Measurements from ENCODE around the gene PPP5C. TPM values are rescaled to one million over a fixed set of nuclear protein-coding genes. Genes with fewer than 3 reads are reported as not detected.
A peak's percentile ranks its signal among the peaks of the same experiment; 100 is the strongest.

The PPP5C gene
- total and polyA plus RNA-seq, 9 of the 15 experiments (the other 6 are each of a cell fraction or from before 2014, with no cell fraction given), result 1.9 to 166 (median 108) TPM

- TF ChIP-seq RNF219 (CRISPR knock-in tag; IDR thresholded peaks at IDR 0.05) (no peak), ZNF512 (tag; IDR thresholded peaks at IDR 0.05) (no peak), RBM17 (IDR thresholded peaks at IDR 0.05; ENCODE audit: borderline replicate concordance, low read depth, low read length) (no peak), KLF1 (tag; IDR thresholded peaks at IDR 0.05) (0 out of 2 replicates have a peak, but pooled peaks have one; percentile 22), PRPF4 (IDR thresholded peaks at IDR 0.05; ENCODE audit: insufficient read depth, low read depth, low read length, poor library complexity, severe bottlenecking) (no peak), ZBTB7A (IDR thresholded peaks at IDR 0.05; ENCODE audit: borderline replicate concordance, control insufficient read depth, low read depth, low read length) (peak; percentile 67; the same call in 1 of the 2 replicates), BRF1 (IDR thresholded peaks at IDR 0.05; ENCODE audit: borderline replicate concordance, extremely low read depth, insufficient read length) (no peak), ZNF696 (CRISPR knock-in tag; conservative IDR thresholded peaks at IDR 0.05) (no peak), MBD1 (CRISPR knock-in tag; IDR thresholded peaks at IDR 0.05) (no peak), ADNP (tag; IDR thresholded peaks at IDR 0.05) (no peak), PYGO2 (tag; IDR thresholded peaks at IDR 0.05) (no peak), PRDM10 (IDR thresholded peaks at IDR 0.05; ENCODE audit: partially characterized antibody) (peak; percentile 25), KLF13 (tag; IDR thresholded peaks at IDR 0.05; ENCODE audit: borderline replicate concordance, low read depth) (peak; percentile 48; the same call in 1 of the 2 replicates), NR2F6 (CRISPR knock-in tag; IDR thresholded peaks at IDR 0.05) (no peak), MEF2D (tag; conservative IDR thresholded peaks at IDR 0.05; ENCODE audit: low read depth) (no peak), ZNF263 (CRISPR knock-in tag; IDR thresholded peaks at IDR 0.05; ENCODE audit: borderline replicate concordance) (peak; percentile 85), SP2 (IDR thresholded peaks at IDR 0.05; ENCODE audit: extremely low read depth, low read depth, low read length, poor library complexity, severe bottlenecking) (no peak)
These were observed 57.3 kb downstream of the PPP5C start (continued) for GRCh38 chr19:46404055-46404752.
